GM12873 (cell line): ENCODE data around the gene WDR91.

Source experiments
- CTCF ChIP-seq: IDR thresholded peaks from 2 replicates; pipeline ENCODE4 v1.5.1; 2012; ENCODE audit warnings: low read depth, mild to moderate bottlenecking, moderate library complexity, low read length, control low read depth; ENCODE audit not compliant: insufficient read depth; ENCODE audit errors: missing control alignments

Gene WDR91

GRCh38 chr7:135239263-135239662 lies 27.9 kb upstream of the WDR91 start:
- no peak for TF ChIP-seq CTCF

GRCh38 chr7:135238112-135238744 lies 26.9 kb upstream of the WDR91 start:
- peak; percentile 71 for TF ChIP-seq CTCF

DNA sequence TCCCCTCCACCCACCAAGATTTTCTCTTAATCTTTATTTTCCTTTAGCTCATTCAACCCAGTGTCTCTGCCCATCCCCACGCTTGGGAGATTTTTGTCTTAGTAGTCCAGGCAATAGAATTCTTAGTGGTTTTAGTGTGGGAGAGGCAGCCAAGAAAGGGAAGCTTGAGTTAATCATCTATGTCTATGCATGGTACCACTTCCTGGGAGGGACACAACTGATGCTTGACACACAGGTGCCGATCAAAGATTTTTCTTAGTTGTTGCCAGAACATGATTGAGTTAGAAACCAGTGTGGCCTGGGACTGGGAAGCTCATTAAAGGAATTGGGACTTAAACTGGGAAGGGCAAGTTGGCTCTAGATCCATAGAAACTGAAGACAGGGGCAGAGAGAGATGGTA lies 25.4 kb upstream of the WDR91 start:
- TF ChIP-seq CTCF, result no peak

GRCh38 chr7:135235841-135236240 lies 24.5 kb upstream of the WDR91 start:
- no peak for TF ChIP-seq CTCF

- no peak for TF ChIP-seq CTCF
Measured at GRCh38 chr7:135234727-135235126, 23.4 kb upstream of the WDR91 start.

- no peak for TF ChIP-seq CTCF
Measured at GRCh38 chr7:135233570-135233969, 22.2 kb upstream of the WDR91 start, which contains the start of gene STRA8. Gene STRA8, plus strand, starts transcription at chr7:135233838. Its CDS starts 6,687 bp downstream, at chr7:135240525.

DNA sequence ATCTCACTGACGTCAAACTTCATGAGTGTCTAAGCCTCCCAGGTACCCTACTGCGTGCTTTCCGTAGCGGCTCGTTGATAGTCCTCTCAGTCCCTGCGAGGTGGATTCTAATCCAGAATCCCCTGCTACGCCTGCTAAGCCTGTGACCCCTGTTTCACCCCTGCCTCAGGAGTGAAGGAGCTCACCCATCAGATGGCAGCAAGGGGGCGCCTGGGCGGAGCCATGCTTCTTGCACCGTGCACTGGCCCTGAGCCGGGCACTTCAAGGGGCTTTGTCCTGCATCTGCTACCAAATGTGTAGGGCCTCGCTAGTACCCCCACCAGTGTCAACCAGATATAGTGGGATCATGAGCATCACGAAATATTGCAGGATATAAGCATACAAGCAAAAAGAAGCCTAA lies 21.4 kb upstream of the WDR91 start:
- peak; percentile 36 for TF ChIP-seq CTCF
